IPS-18c (cell line): ENCODE results near the gene PHF19.
A peak's percentile ranks its signal among the peaks of the same experiment; 100 is the strongest.

Experiments used
- H3K4me3 ChIP-seq: 2 replicates; pipeline ENCODE4 v1.7.0; 2013; ENCODE audit warnings: low read depth, mild to moderate bottlenecking, low read length, moderate library complexity; ENCODE audit not compliant: insufficient read depth
- H3K9me3 ChIP-seq: one replicate; pipeline ENCODE4 v1.6.1; 2013; ENCODE audit warnings: mild to moderate bottlenecking, low read length, moderate library complexity; ENCODE audit not compliant: control insufficient read depth, insufficient read depth

The PHF19 gene

DNA sequence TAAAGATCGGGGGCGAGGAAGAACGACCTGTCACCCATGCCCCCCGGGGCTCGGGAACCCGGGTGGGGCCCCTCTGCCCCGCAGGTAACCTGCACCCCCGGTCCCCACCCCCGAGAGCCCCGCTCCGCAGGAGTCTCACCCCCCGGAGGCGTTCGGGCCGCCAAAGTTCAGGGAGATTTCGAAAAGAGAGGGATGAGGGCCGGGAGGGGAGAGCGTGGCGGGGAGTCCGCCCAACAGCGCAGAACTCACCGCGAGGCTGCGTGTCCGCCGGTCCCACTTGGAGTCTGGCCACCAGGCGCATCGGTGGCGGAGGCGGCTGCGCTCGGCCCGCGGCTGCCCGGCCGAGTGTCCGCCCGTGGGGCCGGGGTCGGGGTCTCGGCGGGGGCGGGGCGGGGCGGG lies at the start of gene PHF19:
TSS of gene PHF19 (minus strand) at position 347 of the 399 bp plus-strand sequence. CDS start 2,447 bp downstream, outside the sequence.
- Histone ChIP-seq H3K4me3 (peak within 1 kb of the TSS; percentile 62), H3K9me3 (no peaks in the 10 kb centered on the region)

DNA sequence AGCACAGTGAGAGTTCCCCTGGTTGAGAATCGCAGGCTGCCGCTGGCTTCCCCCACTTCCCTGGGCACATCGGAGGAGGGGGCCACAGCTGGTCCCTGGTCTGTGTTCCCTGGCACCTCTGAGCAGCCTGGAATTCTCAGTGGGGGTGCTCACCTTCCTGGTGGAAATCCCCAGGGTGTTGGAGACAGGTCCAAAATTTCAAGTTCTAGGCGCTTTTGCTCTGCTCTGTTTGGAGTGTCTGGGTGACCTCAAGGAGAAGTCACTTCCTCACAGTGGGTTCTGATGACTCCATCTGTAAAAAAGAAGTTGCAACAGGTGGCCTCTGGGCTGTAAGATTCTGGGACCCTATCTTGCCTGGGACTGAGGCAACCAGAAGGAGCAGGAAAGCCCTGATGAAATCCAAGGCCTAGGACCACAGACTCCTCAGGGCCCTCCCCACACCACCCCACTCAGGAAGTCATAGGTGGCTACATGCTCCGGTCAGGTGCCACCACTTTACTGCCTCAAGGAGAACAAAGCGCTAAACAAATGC lies 49.5 kb upstream of the PHF19 start, which contains the start of gene TRAF1:
TSS of gene TRAF1 (minus strand) at position 400 of the 532 bp plus-strand sequence. CDS start 721 bp downstream, outside the sequence.
- Histone ChIP-seq H3K4me3 (no peak within 1 kb of the TSS), H3K9me3 (no peaks in the 10 kb centered on the region)

DNA sequence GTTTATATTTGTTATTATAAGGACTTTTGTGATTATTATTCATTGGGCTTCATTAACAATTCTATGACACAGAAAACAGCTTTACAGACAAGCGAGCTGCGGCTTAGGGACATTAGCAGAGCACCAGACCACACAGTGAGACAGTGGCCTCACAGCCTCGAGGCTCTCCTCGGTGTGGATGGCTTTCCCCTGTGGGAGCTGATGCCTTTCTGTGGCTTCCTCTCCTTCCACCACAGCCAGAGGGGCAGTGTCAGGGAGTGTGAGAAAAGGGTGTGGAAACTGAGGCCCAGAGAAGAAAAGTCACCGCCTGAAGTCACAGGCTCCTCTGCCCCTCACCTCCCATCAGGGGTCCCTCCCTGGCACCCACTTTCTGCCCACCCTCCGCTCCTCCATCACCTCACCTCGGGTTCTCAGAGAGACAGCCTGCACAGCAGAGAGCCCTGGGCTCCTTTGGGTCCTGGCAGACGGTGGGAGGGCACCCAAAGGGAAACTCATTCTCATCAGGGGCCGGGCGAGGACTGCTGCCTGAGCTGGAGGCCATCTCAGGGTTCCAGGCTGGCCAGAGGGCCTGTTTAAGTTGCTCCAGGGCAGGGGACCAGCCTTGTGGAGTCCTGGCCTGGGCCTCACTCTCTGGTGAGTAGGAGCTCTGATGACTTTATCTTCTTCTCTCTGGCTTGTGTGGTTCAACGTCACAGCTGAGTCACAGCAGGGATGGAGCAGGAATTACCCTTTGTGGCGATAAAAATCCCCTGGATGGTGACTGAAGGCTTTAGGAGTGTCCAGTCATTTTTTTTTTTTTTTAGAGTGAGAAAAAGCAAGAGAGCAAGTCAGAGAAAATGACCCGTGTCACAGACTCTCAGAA lies 48.8 kb upstream of the PHF19 start:
- Histone ChIP-seq H3K4me3 (no peak overlapping the region), H3K9me3 (no peaks in the 10 kb centered on the region)

DNA sequence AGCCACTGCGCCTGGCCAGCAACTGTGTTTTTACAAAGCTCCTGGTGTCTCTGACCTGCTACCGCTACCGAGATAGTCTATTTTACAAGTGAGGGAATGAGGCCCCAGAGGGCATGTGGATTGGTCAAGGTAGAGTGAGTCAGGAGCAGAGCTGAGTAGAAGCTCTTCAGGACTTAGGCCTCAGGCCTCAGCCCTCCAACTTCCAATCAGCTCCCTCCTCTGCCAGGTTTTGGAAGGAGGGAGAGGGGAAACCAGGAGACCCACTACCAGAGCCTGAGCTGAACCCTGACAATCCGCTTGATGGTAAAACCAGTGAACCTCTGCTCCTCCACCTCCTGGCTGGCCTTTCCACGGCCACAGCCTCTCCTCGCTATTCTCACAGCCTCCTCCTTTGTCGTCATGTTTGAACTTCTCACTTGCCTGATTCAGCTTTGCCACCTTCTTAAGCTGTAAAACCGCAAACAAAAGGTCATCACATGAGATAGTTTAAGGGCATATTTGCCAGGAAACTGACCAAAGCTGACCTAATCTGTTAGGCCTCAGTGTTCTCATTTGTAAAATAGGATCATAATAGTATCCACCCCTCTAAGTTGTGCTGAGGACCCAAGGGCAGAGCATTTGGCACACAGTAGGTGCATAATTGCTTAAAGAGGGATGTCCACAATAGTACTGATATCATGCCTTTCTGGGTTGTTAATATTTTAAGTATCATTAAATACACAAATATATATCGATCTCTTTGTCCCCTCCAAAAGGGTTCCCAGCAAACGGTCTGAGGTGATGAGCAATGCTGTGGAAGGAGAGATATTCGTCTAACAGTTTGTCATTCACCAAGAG lies 47.9 kb upstream of the PHF19 start:
- no peak overlapping the region for H3K4me3 ChIP-seq
- no peaks in the 10 kb centered on the region for H3K9me3 ChIP-seq

DNA sequence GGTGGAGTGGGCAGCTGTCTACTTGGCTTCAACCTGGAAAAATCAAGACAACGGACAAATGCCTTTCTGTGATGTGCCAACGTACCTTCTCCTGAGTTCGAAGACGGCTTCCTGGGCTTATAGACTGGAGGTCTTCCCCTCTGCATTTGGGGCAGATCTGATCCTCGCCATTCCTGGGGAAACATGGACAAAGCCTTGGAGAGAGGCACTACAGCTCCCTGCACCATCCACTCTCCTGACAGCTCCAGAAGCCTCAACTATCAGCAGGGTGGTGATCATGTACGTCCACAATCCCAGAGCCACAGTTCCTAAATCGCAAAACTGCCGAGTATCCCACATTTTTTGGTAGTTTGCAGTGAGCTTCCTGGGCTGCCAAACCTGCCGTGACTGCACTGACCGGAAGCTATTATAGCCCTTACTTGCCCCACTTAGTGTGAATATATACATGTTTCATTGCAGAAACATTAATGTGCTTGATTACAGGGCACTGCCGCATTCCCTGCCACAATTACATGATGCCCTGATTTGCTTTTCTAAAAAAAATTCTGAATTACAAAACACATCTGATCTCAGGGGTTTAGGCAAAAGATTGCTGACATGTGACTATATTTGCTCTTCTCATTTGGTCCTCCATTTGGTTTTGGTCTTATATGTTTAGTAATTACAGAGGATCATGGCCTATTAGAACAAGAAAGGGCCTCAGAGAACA lies 46.8 kb upstream of the PHF19 start:
- Histone ChIP-seq H3K9me3 (no peaks in the 10 kb centered on the region), H3K4me3 (no peak overlapping the region)

DNA sequence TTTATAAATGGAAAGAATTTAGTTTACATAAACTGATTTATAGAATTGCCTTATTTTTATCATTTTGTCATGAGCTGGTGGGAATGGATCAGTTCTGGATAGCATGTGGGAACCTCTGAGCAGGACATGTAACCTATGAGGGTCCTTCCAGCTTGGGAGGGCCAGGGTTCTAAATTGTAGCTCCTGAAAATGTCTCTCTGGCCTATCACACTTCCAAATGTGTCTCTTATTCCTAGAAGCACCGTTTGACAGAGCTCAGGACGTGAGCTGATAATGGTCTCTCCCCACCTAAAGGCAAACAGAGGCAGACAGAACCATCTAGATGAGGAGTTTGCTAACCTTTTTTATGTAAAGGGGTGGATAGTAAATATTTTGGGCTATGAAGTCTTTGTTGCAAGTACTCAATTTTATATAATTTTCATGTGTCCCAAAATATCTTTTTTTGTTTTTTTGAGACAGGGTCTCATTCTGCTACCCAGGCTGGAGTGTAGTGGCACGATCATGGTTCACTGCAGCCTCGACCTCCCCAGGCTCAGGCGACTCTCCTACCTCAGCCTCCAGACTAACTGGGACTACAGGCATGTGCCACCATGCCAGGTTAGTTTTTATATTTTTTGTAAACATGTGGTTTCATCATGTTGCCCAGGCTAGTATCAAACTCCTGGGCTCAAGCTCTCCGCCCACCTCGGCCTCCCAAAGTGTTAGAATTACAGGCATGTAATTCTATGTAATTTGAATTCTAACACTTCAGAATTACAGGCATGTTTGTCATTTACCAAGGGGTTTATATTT lies 45.6 kb upstream of the PHF19 start:
- Histone ChIP-seq H3K4me3 (no peak overlapping the region), H3K9me3 (no peaks in the 10 kb centered on the region)

DNA sequence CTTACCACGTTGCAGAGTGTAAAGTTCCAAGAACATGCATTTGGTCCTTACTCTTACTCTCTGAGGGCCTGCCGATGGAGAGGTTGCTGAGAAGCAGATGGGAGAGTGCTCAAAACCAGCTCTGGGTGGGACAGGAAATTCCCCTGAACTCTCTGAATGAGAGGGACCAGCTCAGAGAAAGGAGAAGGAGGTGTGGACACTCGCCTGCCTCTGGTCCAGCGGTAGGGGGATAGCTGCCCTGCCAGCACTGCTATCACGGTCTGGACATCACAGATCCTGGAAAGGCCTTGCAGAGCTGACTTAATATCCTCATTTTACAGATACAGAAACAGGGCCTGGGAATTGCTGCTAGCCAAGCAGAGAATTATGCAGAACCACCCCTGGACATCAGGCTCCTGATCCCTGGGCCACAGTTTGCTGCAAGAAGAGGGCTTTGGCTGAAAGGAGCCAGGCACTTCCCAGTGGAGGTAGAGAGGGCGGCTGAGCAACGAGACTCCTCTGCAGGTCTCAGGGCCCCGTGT lies 44.7 kb upstream of the PHF19 start:
- H3K9me3 ChIP-seq = no peaks in the 10 kb centered on the region
- H3K4me3 ChIP-seq = no peak overlapping the region

DNA sequence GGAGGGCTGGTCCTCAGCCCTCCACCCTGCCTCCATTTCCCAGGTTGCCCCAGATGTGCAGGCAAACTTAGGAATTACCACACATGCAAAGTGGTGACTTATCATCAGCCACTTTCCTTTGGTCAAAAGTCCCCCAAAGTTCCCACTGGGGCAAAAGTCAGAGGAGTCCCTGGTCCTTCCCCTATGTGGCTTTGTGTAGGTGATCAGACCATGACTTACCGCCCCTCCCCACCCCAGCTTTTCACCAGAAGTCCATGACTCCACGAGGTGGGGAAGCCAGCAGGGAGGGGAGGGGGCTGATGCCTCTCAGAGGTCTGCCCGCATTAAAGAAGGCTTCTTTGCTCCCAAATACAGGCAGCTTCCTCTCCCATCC lies 43.8 kb upstream of the PHF19 start:
- H3K4me3 ChIP-seq = no peak overlapping the region
- no peaks in the 10 kb centered on the region for H3K9me3 ChIP-seq

DNA sequence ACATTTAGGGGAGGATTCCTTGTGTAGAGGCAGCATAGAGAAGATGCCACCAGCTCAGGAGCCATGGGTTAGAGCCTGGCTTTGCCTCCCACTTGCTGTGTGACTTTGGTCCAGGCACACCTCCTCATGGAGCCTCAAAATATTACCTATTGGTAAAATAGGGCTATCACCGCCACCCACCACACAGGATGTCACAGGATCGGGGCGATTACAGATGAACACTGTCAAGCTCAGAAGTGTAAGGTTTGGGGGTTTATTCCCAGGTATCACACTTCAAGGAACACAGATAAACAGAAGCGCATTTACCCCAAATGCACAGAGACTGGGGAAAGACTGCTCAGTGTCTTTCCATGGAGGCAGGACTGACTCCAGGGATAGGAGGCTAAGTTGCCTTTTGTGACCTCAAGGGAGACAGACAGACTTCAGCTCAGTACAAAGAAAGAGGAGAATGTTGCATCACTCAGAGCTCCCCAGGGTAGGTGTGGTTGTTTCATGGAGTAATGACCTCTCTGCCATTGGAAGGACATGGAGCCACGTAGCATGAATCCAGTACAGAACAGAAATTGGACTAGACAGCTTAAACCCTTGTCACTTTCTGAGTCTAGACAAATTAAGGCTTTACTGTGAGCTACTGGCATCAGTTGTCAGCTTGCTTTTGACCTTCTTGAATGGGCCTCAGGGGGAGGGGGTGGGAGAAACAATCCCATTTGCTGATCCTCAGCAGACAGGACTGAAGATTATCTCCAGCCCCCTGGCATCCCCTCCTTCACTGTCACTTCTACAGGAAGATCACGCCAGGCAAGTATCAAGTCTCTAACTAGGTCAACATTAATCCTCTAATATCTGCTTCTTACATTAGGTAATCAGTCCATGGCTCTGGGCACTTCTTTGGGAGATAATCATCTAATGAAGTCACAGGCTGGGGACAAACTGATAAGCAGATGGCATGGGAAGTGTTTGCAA lies 43.1 kb upstream of the PHF19 start:
- Histone ChIP-seq H3K4me3 (no peak overlapping the region), H3K9me3 (no peaks in the 10 kb centered on the region)

DNA sequence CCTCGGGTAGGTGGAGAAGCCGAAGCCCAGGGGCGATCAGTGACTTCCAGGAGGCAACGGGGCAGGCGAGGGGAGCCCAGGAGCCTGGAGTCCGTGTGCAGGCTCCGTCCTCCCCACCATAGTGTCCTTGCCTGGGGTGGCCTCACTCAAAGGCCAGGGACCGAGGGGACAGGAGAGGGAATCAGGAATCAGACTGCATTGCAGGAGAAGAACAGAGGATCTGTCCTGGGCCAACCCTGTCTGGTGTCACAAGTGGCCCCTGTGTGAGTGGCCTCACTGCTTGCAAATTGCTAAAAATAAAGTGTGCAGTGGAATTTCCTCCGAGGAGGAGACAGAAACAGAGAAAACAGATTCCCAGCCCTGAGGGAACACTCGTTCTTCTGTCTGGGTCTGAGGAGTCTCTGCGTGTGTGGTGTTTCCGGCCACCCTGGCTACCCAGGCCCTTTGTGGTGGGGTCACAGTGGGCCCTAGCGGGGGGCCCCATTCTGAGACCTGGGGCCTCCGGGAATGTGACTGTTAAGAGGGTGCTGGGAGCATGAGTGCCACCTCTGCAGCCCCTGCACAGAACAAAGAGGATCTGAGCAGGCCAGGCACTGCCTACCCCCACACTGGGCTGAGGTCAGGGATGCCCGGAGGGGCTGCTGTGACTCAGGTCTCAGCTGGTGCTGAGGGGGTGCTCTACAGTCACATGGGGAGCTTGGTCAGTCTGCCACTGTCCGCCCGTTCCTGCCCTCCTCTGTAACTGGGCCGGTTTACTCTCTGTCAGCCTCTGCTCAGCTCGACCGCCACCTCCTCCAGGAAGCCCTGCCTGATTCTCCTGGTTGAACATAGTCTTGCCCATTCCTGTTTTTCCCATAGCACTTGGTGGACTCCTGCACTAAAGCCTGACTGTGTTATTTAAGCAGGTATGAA lies 42.2 kb upstream of the PHF19 start:
- Histone ChIP-seq H3K9me3 (peaks cover 3% of the 10 kb centered on the region), H3K4me3 (no peak overlapping the region)

DNA sequence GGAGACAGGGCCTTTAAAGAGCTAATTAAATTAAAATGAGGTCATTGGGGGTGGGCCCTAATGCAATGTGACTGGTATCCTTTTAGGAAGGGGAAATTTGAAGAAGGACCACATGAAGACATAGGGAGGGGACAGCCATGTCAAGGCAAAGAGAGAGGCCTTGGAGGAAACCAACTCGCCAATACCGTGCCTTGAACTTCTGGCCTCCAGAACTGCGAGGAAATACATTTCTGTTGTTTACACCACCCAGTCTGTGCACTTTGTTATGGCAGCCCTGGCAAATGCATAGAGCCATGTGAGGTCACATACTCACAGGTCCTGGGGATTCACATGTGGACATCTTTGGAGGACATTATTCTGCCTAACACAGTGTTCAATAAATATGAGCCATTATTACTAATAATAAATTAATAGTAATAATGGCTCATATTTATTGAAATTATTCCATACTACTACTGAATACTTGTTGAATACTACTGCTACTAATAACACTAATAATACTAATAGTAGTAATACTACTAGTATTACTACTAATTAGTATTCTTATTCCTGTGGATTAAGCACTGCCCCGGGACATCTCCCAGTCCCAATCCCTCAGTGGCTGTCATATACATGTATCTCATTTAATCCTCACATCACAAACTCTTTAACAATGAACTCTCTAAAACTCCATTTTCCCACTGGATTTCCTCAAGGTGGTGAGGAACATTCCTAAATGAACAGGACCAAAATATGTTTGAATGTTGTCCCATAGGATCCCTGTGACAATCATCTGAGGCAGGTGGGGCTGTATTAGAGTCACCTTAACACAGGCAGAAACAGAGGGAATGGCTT lies 41.2 kb upstream of the PHF19 start:
- no peak overlapping the region for H3K4me3 ChIP-seq
- peaks cover 3% of the 10 kb centered on the region for H3K9me3 ChIP-seq

DNA sequence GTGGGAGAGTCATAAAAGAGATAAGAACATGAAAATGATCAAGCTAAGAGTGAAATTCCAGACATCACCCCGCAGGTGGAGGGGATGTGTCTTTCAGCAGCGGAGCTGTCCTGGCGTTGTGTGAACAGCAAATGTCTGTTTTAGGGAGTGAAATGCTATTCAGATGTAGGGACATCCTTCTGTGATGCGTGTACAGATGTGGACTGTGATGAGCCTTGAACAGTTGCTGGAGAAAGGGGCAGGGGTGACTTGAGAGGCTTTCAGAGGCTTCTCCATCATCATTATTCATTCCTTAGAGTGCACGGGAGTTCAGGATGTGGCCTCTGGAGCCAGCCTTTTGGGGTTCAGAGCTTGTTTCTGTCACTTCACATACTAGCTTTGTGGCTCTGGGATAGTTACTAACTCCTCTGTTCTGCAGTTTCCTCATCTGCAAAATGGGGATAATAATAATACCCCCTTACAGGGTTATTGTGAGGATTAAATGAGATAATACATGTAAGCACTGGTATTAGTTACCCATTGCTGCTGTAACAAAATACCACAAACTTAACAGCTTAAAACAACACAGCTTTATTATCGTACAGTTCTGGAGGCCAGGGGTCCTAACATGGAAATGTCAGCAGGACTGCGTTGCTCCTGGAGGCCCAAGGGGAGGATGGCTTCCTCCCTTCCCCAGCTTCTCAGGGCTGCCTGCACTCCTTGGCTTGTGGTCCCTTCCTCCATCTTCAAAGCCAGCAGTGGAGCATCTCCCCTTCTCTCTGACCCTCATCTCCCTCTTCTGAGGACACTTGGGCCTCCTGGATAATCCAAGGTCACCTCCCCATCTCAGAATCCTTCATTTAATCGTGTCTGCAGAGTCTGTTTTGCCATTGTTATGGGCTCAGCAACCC lies 40.2 kb upstream of the PHF19 start:
- Histone ChIP-seq H3K4me3 (no peak overlapping the region), H3K9me3 (peaks cover 3% of the 10 kb centered on the region)

DNA sequence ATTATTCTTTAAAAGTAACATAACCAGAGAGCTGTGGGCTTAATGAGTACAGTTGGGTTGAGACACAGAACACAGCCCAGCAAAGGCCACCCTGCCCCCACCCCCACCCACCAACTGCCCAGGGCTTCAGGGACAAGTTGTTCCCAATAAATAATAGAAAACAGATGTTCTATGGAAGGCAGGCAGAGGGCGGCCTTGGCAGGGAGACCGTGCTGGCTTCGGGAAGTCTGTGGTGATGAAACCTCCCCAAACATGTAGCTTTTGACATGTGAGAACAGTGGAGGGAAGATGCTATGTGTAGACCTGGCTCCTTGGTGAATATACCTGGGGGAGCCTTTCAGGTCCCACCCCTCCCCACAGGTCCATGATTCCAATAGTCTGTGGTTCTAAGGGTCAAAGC lies 39.6 kb upstream of the PHF19 start:
- H3K4me3 ChIP-seq = no peak overlapping the region
- H3K9me3 ChIP-seq = peaks cover 3% of the 10 kb centered on the region
